Nephron (organoid): ENCODE results near the gene SYNPO.

Experiments
- H3K27ac Mint-ChIP-seq, 3 experiments: 2 replicates each; pipeline ENCODE4 v1.8.0; 2020; ENCODE audit warnings: mixed read lengths in 3 of 3, mild to moderate bottlenecking in 2 of 3, moderate library complexity in 1 of 3
- H3K27me3 Mint-ChIP-seq: 2 replicates; pipeline ENCODE4 v1.8.0; 2021; ENCODE audit warnings: low read depth, mild to moderate bottlenecking, moderate library complexity, mixed read lengths
- H3K36me3 Mint-ChIP-seq: 2 replicates; pipeline ENCODE4 v1.8.0; 2020; ENCODE audit warnings: low read depth, mixed read lengths
- H3K4me1 Mint-ChIP-seq: 2 replicates; pipeline ENCODE4 v1.8.0; 2020; ENCODE audit warnings: mixed read lengths
- H3K4me3 Mint-ChIP-seq, 3 experiments: 2 replicates each; pipeline ENCODE4 v1.8.0; 2020; ENCODE audit warnings: mild to moderate bottlenecking in 3 of 3, mixed read lengths in 3 of 3, moderate library complexity in 2 of 3
- H3K9me3 Mint-ChIP-seq: 2 replicates; pipeline ENCODE4 v1.8.0; 2020; ENCODE audit warnings: mixed read lengths
- TF ChIP-seq, protein P1 (sequence below), 3 experiments: fragments of 200-600 bp; sonication (generic); IDR thresholded peaks; one replicate each; pipeline ENCODE4 v1.5.0; 2021; ENCODE audit warnings: antibody characterized with exemption in 3 of 3; ENCODE audit not compliant: unreplicated experiment in 3 of 3

SYNPO gene

DNA sequence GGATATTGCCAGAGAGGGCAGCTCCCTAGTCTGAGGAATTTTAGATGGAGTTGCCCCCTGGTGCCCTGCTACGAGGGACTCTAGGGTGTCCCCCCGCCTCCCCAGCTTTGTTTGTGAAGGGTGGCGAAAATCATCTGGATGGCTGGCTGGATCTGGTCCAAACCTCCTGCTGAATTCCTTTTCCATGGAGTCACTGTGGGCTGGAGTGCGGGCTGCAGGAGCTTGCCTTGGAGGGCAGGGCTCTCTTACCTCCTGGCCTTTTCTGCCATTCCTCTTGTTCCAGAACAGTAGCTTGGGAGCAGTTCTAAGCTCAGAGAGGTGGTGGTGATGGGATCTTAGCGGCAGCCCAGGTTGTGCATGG lies 2.1 kb downstream of the SYNPO start:
- H3K27me3 Mint-ChIP-seq = peaks cover 3% of the 10 kb centered on the region
- no peaks in the 10 kb centered on the region for H3K9me3 Mint-ChIP-seq
- TF ChIP-seq, protein P1, sequence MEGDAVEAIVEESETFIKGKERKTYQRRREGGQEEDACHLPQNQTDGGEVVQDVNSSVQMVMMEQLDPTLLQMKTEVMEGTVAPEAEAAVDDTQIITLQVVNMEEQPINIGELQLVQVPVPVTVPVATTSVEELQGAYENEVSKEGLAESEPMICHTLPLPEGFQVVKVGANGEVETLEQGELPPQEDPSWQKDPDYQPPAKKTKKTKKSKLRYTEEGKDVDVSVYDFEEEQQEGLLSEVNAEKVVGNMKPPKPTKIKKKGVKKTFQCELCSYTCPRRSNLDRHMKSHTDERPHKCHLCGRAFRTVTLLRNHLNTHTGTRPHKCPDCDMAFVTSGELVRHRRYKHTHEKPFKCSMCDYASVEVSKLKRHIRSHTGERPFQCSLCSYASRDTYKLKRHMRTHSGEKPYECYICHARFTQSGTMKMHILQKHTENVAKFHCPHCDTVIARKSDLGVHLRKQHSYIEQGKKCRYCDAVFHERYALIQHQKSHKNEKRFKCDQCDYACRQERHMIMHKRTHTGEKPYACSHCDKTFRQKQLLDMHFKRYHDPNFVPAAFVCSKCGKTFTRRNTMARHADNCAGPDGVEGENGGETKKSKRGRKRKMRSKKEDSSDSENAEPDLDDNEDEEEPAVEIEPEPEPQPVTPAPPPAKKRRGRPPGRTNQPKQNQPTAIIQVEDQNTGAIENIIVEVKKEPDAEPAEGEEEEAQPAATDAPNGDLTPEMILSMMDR (IDR thresholded peaks at IDR 0.05; ENCODE audit: unreplicated experiment in 3 of 3) = no peak
- H3K4me3 Mint-ChIP-seq = peak overlapping the region; percentile 81 to 91 (median 82)
- peak overlapping the region; percentile 96 to 98 (median 97) for H3K27ac Mint-ChIP-seq
- peaks cover 86% of the 10 kb centered on the region for H3K4me1 Mint-ChIP-seq
- peaks cover 12% of the 10 kb centered on the region for H3K36me3 Mint-ChIP-seq

- TF ChIP-seq, protein P1 (IDR thresholded peaks at IDR 0.05; ENCODE audit: unreplicated experiment in 3 of 3) = no peak
- Mint-ChIP-seq H3K9me3 (no peaks in the 10 kb centered on the region), H3K4me3 (peak overlapping the region; percentile 81 to 91 (median 82)), H3K4me1 (peaks cover 84% of the 10 kb centered on the region), H3K27me3 (peaks cover 3% of the 10 kb centered on the region), H3K27ac (peak overlapping the region; percentile 96 to 98 (median 97)), H3K36me3 (peaks cover 15% of the 10 kb centered on the region)
These were observed 2.7 kb downstream of the SYNPO start for GRCh38 chr5:150642991-150643710.

DNA sequence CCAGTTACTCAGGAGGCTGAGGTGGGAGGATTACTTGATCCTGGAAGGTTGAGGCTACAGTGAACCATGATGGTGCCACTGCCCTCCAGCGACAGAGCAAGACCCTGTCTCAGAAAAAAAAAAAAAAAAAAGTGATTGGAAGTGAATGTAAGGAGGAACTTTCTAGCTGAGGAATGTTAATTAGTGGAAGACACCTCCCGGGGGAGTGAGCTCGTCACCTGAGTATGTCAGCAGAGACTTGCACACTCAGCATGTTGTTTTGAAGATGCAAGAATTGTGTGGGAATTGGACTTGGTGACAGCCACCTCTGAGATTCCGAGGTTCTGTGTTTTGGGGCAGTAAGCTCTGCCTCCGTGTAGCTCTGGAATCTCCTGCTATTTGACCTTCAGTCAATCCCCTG lies 3.6 kb downstream of the SYNPO start:
- peaks cover 83% of the 10 kb centered on the region for H3K4me1 Mint-ChIP-seq
- H3K27ac Mint-ChIP-seq = peak overlapping the region; percentile 93 to 98 (median 96)
- H3K9me3 Mint-ChIP-seq = no peaks in the 10 kb centered on the region
- TF ChIP-seq, protein P1 (IDR thresholded peaks at IDR 0.05; ENCODE audit: unreplicated experiment in 3 of 3) = peak in 1 of 3 experiments; percentile 19
- peaks cover 23% of the 10 kb centered on the region for H3K36me3 Mint-ChIP-seq
- peak overlapping the region; percentile 59 to 66 (median 65) for H3K4me3 Mint-ChIP-seq
- H3K27me3 Mint-ChIP-seq = peaks cover 3% of the 10 kb centered on the region

DNA sequence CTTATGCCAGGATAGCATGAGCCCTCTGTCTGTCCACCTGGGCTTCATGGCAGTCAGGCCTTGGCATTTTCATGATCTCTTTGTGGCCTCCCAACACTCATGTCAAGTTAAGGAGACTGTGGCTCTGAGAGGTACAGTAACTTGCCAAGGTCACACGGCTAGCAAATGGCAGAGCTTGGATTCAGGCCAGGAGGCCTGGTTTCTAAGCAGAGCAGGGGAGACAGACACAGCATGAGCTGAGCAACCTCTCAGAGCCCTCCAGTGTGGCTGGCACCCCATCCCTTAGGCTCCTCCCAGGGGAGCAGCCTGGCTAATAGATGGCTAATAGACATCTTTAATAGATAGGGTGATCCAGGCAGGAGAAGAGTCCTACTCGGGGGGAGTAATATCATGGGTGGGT lies 4.1 kb downstream of the SYNPO start:
- TF ChIP-seq, protein P1 (IDR thresholded peaks at IDR 0.05; ENCODE audit: unreplicated experiment in 3 of 3) = no peak
- H3K27ac Mint-ChIP-seq = peak overlapping the region; percentile 93 to 98 (median 96)
- H3K36me3 Mint-ChIP-seq = peaks cover 24% of the 10 kb centered on the region
- H3K4me1 Mint-ChIP-seq = peaks cover 78% of the 10 kb centered on the region
- no peaks in the 10 kb centered on the region for H3K9me3 Mint-ChIP-seq
- H3K27me3 Mint-ChIP-seq = no peaks in the 10 kb centered on the region
- peak overlapping the region; percentile 59 to 66 (median 65) for H3K4me3 Mint-ChIP-seq

DNA sequence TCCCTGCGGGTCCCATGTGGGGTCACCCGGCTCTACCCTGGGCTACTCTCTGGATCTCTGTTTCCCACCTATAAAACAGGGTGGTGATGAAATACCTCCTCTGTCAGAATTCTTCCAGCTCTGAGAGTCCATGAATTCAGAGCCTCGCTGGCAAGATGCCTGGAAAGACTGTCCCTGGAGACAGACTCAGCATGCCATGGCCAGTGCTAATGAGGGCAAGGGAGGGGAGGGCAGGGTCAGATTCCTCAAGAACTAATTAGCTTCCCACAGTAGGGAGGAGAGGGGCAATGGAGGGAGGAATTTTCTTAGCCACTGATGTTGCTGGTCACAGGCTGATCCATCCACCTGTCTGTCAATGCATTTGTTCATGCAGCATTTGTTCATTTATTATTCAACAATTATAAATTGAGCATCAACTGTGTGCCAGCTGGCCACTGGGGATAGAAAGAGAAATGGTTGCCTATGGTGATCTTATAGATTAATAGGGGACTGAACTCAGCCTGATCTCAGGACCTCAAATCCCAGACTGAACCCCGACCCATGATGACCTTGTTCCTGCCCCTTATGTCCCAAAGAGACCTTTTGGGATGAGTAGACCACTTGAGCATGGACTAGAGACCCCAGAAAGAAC lies 4.7 kb downstream of the SYNPO start:
- peak overlapping the region; percentile 93 to 98 (median 96) for H3K27ac Mint-ChIP-seq
- peak overlapping the region; percentile 59 to 66 (median 65) for H3K4me3 Mint-ChIP-seq
- peaks cover 76% of the 10 kb centered on the region for H3K4me1 Mint-ChIP-seq
- peaks cover 30% of the 10 kb centered on the region for H3K36me3 Mint-ChIP-seq
- H3K27me3 Mint-ChIP-seq = no peaks in the 10 kb centered on the region
- TF ChIP-seq, protein P1 (IDR thresholded peaks at IDR 0.05; ENCODE audit: unreplicated experiment in 3 of 3) = no peak
- no peaks in the 10 kb centered on the region for H3K9me3 Mint-ChIP-seq
